Tibial nerve (tissue), 4 donors: Measurements from ENCODE around the gene SLC16A6.

Source experiments
- EP300 ChIP-seq, 2 donors: sonication (generic); formaldehyde crosslinking; IDR thresholded peaks; one replicate each; pipeline ENCODE4 v1.6.1; 2017; ENCODE audit warnings: antibody characterized with exemption in 2 of 2, mild to moderate bottlenecking in 1 of 2
- TF ChIP-seq, protein P1 (sequence below), 5 experiments: fragments of 200-600 bp in 3 of 5; fragments of 450-650 bp in 2 of 5; sonication (generic) in 3 of 5; IDR thresholded peaks; one replicate each; pipeline ENCODE4 v1.5.1; 2016 to 2019; ENCODE audit warnings: antibody characterized with exemption in 5 of 5, mild to moderate bottlenecking in 3 of 5, moderate library complexity in 2 of 5

GRCh38 chr17:68314916-68315535 lies 24.1 kb upstream of the SLC16A6 start:
- TF ChIP-seq EP300 (IDR thresholded peaks at IDR 0.05) = peak in 1 of 2 donors; percentile 26
- TF ChIP-seq, protein P1, sequence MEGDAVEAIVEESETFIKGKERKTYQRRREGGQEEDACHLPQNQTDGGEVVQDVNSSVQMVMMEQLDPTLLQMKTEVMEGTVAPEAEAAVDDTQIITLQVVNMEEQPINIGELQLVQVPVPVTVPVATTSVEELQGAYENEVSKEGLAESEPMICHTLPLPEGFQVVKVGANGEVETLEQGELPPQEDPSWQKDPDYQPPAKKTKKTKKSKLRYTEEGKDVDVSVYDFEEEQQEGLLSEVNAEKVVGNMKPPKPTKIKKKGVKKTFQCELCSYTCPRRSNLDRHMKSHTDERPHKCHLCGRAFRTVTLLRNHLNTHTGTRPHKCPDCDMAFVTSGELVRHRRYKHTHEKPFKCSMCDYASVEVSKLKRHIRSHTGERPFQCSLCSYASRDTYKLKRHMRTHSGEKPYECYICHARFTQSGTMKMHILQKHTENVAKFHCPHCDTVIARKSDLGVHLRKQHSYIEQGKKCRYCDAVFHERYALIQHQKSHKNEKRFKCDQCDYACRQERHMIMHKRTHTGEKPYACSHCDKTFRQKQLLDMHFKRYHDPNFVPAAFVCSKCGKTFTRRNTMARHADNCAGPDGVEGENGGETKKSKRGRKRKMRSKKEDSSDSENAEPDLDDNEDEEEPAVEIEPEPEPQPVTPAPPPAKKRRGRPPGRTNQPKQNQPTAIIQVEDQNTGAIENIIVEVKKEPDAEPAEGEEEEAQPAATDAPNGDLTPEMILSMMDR (IDR thresholded peaks at IDR 0.05) = no peak
